Panc1 (cell line): ENCODE results near the gene MFF. TPM values are rescaled to one million over a fixed set of nuclear protein-coding genes. Genes with fewer than 3 reads are reported as not detected.

ENCODE experiments used
- ATAC-seq: fragments of 200-7000 bp; cut with Tn5 transposase; 2 replicates; pipeline ENCODE4 v1.9.1; 2020; ENCODE audit warnings: mild to moderate bottlenecking, moderate library complexity
- BruUV-seq: library from RNA; stranded (reverse); fragments of 400-500 nt; replicated peaks from 2 replicates; lab custom pipeline; 2021; lab: Mats Ljungman, UMichigan
- CTCF ChIA-PET: fragments of 300-600 bp; sonication (Branson Sonifier 250); formaldehyde crosslinking; loops from one replicate; lab custom pipeline; 2022; ENCODE audit warnings: antibody characterized with exemption; lab: Charles Lee
- POLR2A ChIA-PET: fragments of 300-600 bp; sonication (Branson Sonifier 250); formaldehyde crosslinking; loops from one replicate; lab custom pipeline; 2022; ENCODE audit warnings: antibody characterized with exemption; lab: Charles Lee
- DNase-seq: peaks from one replicate; pipeline ENCODE4 v3.0.0-alpha.2; 2010; ENCODE audit warnings: low read depth, low spot score
- H3K27ac ChIP-seq: 2 replicates; pipeline ENCODE4 v1.5.1; 2011; ENCODE audit warnings: mild to moderate bottlenecking, low read length, inconsistent platforms
- H3K27me3 ChIP-seq: fragments of 200-500 bp; sonication (Bioruptor generic); 2 replicates; pipeline ENCODE4 v1.6.0; 2014; ENCODE audit warnings: low read length, inconsistent platforms; ENCODE audit not compliant: control insufficient read depth, insufficient read depth
- H3K36me3 ChIP-seq: fragments of 200-500 bp; sonication (Bioruptor generic); 2 replicates; pipeline ENCODE4 v1.5.1; 2014; ENCODE audit warnings: inconsistent platforms, mild to moderate bottlenecking, low read length, moderate library complexity; ENCODE audit not compliant: control insufficient read depth, insufficient read depth
- H3K4me1 ChIP-seq: 2 replicates; pipeline ENCODE4 v1.5.1; 2011; ENCODE audit warnings: inconsistent platforms, mild to moderate bottlenecking, low read length, moderate library complexity; ENCODE audit not compliant: control insufficient read depth, insufficient read depth
- H3K4me3 ChIP-seq, 2 experiments: 2 replicates each; pipeline ENCODE4 v1.5.1; 2011 to 2012; ENCODE audit warnings: low read depth in 2 of 2, low read length in 2 of 2, mild to moderate bottlenecking in 2 of 2, inconsistent platforms in 1 of 2, moderate library complexity in 1 of 2
- H3K9me3 ChIP-seq: fragments of 200-500 bp; sonication (Bioruptor generic); 2 replicates; pipeline ENCODE4 v1.5.1; 2014; ENCODE audit warnings: low read depth, mild to moderate bottlenecking, inconsistent platforms, low read length, moderate library complexity; ENCODE audit not compliant: control insufficient read depth, insufficient read depth
- POLR2AphosphoS5 ChIP-seq: IDR thresholded peaks from 2 replicates; pipeline ENCODE4 v1.6.1; 2012; ENCODE audit warnings: mild to moderate bottlenecking, low read depth, low read length, moderate library complexity
- SIN3A ChIP-seq: IDR thresholded peaks from 2 replicates; pipeline ENCODE4 v1.6.1; 2012; ENCODE audit warnings: low read depth, mild to moderate bottlenecking, low read length, moderate library complexity, borderline replicate concordance; ENCODE audit not compliant: insufficient read depth
- TCF7L2 ChIP-seq: IDR thresholded peaks from 2 replicates; pipeline ENCODE4 v1.6.1; 2011; ENCODE audit warnings: mild to moderate bottlenecking, low read depth, low read length, inconsistent platforms
- in situ Hi-C: cut with HindIII; loops from 2 replicates; pipeline ENCODE4 v1.10.0; 2016; ENCODE audit warnings: low sequenced_read_pairs, low pct_unique_long_range_greater_than_20kb
- intact Hi-C: fragments of 100-400 bp; cut with micrococcal nuclease; formaldehyde crosslinking; loops from one replicate; pipeline ENCODE4 v1.10.0; 2022; ENCODE audit not compliant: unreplicated experiment
- total RNA-seq: library from RNA; stranded (reverse); gene quantifications from one replicate; pipeline ENCODE4 v1.2.1, GENCODE V29; 2021; ENCODE audit not compliant: unreplicated experiment
- TF ChIP-seq, protein P1 (sequence below), 2 experiments: IDR thresholded peaks; 2 replicates each; pipeline ENCODE4 v1.6.1; 2011 to 2012; ENCODE audit warnings: low read depth in 2 of 2, control low read depth in 1 of 2, low read length in 1 of 2, mild to moderate bottlenecking in 1 of 2, moderate library complexity in 1 of 2; ENCODE audit not compliant: insufficient read depth in 1 of 2
- TF ChIP-seq, protein P2 (sequence below): fragments of 450-650 bp; IDR thresholded peaks from 2 replicates; pipeline ENCODE4 v1.5.1; 2017; ENCODE audit warnings: mild to moderate bottlenecking

The MFF gene
- total RNA-seq, 1 experiment from 2014 or later = 60.6 TPM

DNA sequence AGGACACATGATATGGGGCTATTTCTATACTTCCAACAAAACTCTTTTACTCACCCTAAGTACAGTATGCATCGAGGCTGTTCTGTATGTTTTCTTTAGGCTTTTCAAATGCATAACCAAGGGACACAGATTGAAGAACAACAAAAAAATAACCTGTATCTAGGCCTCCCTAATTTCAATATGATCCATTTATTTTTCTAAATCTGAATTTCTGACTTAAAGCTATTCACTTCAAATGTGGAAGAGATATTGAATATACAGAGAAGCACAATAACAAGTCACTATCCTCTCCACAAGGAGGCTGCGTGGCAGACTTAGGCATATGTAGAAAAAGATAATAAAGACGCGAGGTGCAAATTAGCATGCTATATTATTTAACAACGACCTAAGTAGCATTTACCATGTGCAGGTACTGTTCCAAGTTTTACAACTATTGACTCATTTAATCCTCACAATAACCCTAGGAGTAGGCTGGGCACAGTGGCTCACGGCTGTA is 39.3 kb upstream of the MFF start:
- Histone ChIP-seq H3K27ac (no peak overlapping the region), H3K9me3 (no peaks in the 10 kb centered on the region), H3K27me3 (no peaks in the 10 kb centered on the region), H3K36me3 (no peaks in the 10 kb centered on the region), H3K4me1 (no peaks in the 10 kb centered on the region), H3K4me3 (no peak overlapping the region)
- intact Hi-C loops = no loop called here
- DNase-seq (no peak), ATAC-seq (no peak)
- ChIA-PET CTCF (no interaction called here), POLR2A (no interaction called here)
- TF ChIP-seq, protein P1, sequence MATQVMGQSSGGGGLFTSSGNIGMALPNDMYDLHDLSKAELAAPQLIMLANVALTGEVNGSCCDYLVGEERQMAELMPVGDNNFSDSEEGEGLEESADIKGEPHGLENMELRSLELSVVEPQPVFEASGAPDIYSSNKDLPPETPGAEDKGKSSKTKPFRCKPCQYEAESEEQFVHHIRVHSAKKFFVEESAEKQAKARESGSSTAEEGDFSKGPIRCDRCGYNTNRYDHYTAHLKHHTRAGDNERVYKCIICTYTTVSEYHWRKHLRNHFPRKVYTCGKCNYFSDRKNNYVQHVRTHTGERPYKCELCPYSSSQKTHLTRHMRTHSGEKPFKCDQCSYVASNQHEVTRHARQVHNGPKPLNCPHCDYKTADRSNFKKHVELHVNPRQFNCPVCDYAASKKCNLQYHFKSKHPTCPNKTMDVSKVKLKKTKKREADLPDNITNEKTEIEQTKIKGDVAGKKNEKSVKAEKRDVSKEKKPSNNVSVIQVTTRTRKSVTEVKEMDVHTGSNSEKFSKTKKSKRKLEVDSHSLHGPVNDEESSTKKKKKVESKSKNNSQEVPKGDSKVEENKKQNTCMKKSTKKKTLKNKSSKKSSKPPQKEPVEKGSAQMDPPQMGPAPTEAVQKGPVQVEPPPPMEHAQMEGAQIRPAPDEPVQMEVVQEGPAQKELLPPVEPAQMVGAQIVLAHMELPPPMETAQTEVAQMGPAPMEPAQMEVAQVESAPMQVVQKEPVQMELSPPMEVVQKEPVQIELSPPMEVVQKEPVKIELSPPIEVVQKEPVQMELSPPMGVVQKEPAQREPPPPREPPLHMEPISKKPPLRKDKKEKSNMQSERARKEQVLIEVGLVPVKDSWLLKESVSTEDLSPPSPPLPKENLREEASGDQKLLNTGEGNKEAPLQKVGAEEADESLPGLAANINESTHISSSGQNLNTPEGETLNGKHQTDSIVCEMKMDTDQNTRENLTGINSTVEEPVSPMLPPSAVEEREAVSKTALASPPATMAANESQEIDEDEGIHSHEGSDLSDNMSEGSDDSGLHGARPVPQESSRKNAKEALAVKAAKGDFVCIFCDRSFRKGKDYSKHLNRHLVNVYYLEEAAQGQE (IDR thresholded peaks at IDR 0.05; ENCODE audit: insufficient read depth in 1 of 2, low read depth in 2 of 2, low read length in 1 of 2) = no peak
- in situ Hi-C loops = no loop called here
- no TSS peak for BruUV-seq

DNA sequence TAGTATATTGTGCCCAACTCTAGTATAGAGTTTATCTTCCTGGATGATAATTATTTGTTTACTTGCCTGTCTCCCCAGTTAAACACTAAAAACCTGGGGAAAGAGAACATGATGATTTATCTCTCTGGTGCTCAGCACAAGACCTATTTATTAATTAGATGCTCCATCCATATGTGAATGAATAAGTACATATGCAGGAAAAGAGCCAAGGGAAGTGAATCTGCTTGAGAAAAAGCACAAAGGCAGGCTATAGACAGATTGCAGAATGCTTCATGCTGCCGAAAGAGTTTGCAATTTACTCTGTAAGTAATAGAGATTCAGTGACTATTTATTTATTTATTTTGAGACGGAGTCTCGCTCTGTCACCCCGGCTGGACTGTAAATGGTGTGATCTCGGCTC is 37.3 kb upstream of the MFF start:
- Histone ChIP-seq H3K27me3 (no peaks in the 10 kb centered on the region), H3K36me3 (no peaks in the 10 kb centered on the region), H3K4me1 (no peaks in the 10 kb centered on the region), H3K4me3 (no peak overlapping the region), H3K9me3 (no peaks in the 10 kb centered on the region), H3K27ac (no peak overlapping the region)
- intact Hi-C loops = no loop called here
- TF ChIP-seq SIN3A (no peak), POLR2AphosphoS5 (no peak), TCF7L2 (no peak)
- TF ChIP-seq, protein P1 (IDR thresholded peaks at IDR 0.05; ENCODE audit: insufficient read depth in 1 of 2, low read depth in 2 of 2, low read length in 1 of 2) = no peak
- TF ChIP-seq, protein P2, sequence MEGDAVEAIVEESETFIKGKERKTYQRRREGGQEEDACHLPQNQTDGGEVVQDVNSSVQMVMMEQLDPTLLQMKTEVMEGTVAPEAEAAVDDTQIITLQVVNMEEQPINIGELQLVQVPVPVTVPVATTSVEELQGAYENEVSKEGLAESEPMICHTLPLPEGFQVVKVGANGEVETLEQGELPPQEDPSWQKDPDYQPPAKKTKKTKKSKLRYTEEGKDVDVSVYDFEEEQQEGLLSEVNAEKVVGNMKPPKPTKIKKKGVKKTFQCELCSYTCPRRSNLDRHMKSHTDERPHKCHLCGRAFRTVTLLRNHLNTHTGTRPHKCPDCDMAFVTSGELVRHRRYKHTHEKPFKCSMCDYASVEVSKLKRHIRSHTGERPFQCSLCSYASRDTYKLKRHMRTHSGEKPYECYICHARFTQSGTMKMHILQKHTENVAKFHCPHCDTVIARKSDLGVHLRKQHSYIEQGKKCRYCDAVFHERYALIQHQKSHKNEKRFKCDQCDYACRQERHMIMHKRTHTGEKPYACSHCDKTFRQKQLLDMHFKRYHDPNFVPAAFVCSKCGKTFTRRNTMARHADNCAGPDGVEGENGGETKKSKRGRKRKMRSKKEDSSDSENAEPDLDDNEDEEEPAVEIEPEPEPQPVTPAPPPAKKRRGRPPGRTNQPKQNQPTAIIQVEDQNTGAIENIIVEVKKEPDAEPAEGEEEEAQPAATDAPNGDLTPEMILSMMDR = no peak
- ChIA-PET CTCF (no interaction called here), POLR2A (no interaction called here)
- DNase-seq = no peak
- no peak for ATAC-seq
- no TSS peak for BruUV-seq
- in situ Hi-C loops = no loop called here
